Psoas muscle (tissue), 8 donors: ENCODE results near the gene ZNF608. TPM values are rescaled to one million over a fixed set of nuclear protein-coding genes. Genes with fewer than 3 reads are reported as not detected.

ENCODE experiments used
- ATAC-seq, 4 donors: fragments of 200-7000 bp; cut with Tn5 transposase; one replicate each; pipeline ENCODE4 v1.9.1; 2020; ENCODE audit warnings: moderate library complexity in 3 of 4, mild to moderate bottlenecking in 2 of 4
- DNase-seq, 2 donors: peaks; one replicate each; pipeline ENCODE4 v3.0.0-alpha.2; 2020
- H3K27ac ChIP-seq: fragments of 200-600 bp; one replicate; pipeline ENCODE4 v1.8.0; 2022
- H3K27me3 ChIP-seq, 3 donors: fragments of 200-600 bp in 1 of 3; one replicate each; pipeline versions ENCODE4 v1.6.1 to v1.8.0; 2013 to 2022; ENCODE audit warnings: low read length in 2 of 3, mild to moderate bottlenecking in 2 of 3, moderate library complexity in 1 of 3; ENCODE audit not compliant: insufficient read depth in 3 of 3
- H3K36me3 ChIP-seq, 2 donors: fragments of 200-600 bp in 1 of 2; one replicate each; pipeline versions ENCODE4 v1.6.1 to v1.8.0; 2013 to 2022; ENCODE audit warnings: low read depth in 1 of 2, mild to moderate bottlenecking in 1 of 2, moderate library complexity in 1 of 2; ENCODE audit not compliant: insufficient read depth in 1 of 2
- H3K4me1 ChIP-seq: fragments of 200-600 bp; one replicate; pipeline ENCODE4 v1.8.0; 2022
- H3K4me3 ChIP-seq: fragments of 200-600 bp; one replicate; pipeline ENCODE4 v1.8.0; 2022; ENCODE audit warnings: mild to moderate bottlenecking
- H3K9me3 ChIP-seq: fragments of 200-600 bp; one replicate; pipeline ENCODE4 v1.8.0; 2022
- CTCF ChIP-seq: fragments of 200-600 bp; IDR thresholded peaks from one replicate; pipeline ENCODE4 v1.8.0; 2022; ENCODE audit warnings: antibody characterized with exemption
- WGBS, 3 donors: extraction: QIAGEN DNeasy Blood & Tissue Kit; methylation state at CpG; one replicate each; pipeline versions ENCODE4 v1.1.6 to v1.1.7; 2013; 5-methylcytosine and 5-hydroxymethylcytosine counted together
- intact Hi-C, 2 donors: fragments of 100-400 bp; cut with DNase I; formaldehyde crosslinking; loops; one replicate each; pipeline versions ENCODE4 v1.11.0 to v1.14.2; 2022
- polyA plus RNA-seq, 3 donors: library from polyadenylated mRNA; stranded (reverse); fragments of 200-250 nt; gene quantifications; one replicate each; pipeline ENCODE4 v1.2.3, GENCODE V29; 2013
- total RNA-seq, 4 donors: library from RNA; stranded (reverse); fragmentation: NEBNext Ultra II Directional in 2 of 4; extraction: Animal tissue kit (Norgen Biotek cat#: 25700) in 2 of 4; gene quantifications; one replicate each; pipeline versions ENCODE4 v1.2.1 to v1.2.4, GENCODE V29; 2021 to 2023
- donor health status: healthy with polysubstance abuse.
- donor health status: DM: no; HTN: no; CAD: no; lungs with moderate emphysema.
- donor health status: Bipolar disorder and iron deficiency.
- donor health status: healthy.
- donor health status: DM: yes; HTN: yes; CAD: no.
- donor health status: DM: no; HTN: no; CAD: no.
- donor health status: DM: no; HTN: no; CAD: no.
- donor health status: DM: yes; HTN: yes; CAD: no.

ZNF608 gene
- total and polyA plus RNA-seq, 7 donors, result 1.6 to 11.7 (median 9.0) TPM

- intact Hi-C loops, result no loop called here
- Histone ChIP-seq H3K27ac (peak overlapping the region; percentile 51), H3K27me3 (no peaks in the 10 kb centered on the region), H3K36me3 (no peaks in the 10 kb centered on the region), H3K4me3 (peak overlapping the region; percentile 47), H3K9me3 (no peaks in the 10 kb centered on the region), H3K4me1 (peaks cover 82% of the 10 kb centered on the region)
- 42 to 55% (median 45%) methylated on average over 9 of the region's 9 CpGs for WGBS, 3 donors
- no peak for ATAC-seq
- DNase-seq, result no peak
- TF ChIP-seq CTCF, result peak; percentile 19
Measured at GRCh38 chr5:124738681-124739633, 7.5 kb downstream of the ZNF608 start.

GRCh38 chr5:124737651-124738050 lies 8.8 kb downstream of the ZNF608 start:
- no peak for DNase-seq
- Histone ChIP-seq H3K36me3 (no peaks in the 10 kb centered on the region), H3K27me3 (no peaks in the 10 kb centered on the region), H3K9me3 (no peaks in the 10 kb centered on the region), H3K27ac (no peak overlapping the region), H3K4me1 (peaks cover 79% of the 10 kb centered on the region), H3K4me3 (no peak overlapping the region)
- 90 to 96% (median 93%) methylated on average over 1 of the region's 1 CpG for WGBS, 3 donors
- no peak for ATAC-seq
- intact Hi-C loops, result no loop called here
- no peak for TF ChIP-seq CTCF

DNA sequence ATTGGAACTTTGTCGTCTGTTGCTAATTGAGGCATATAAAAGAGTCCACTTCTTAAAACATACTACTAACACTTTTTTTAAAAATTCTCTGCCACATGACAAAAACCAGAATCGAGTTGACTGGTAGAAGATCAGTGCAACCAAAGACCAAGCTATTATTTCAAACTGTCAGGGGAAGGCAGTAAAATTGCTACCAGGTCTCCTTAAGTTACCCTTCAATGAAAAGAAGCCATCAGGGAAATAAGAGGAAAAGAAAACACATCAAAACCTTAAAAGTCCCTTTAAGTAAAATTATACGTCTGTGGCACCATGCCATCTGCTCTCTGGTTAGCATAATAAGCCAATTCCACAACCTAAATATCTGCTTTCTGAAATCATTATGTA lies 9.6 kb downstream of the ZNF608 start:
- 36 to 59% (median 39%) methylated on average over 3 of the region's 3 CpGs for WGBS, 3 donors
- Histone ChIP-seq H3K27ac (peak overlapping the region; percentile 56), H3K4me1 (peaks cover 71% of the 10 kb centered on the region)

DNA sequence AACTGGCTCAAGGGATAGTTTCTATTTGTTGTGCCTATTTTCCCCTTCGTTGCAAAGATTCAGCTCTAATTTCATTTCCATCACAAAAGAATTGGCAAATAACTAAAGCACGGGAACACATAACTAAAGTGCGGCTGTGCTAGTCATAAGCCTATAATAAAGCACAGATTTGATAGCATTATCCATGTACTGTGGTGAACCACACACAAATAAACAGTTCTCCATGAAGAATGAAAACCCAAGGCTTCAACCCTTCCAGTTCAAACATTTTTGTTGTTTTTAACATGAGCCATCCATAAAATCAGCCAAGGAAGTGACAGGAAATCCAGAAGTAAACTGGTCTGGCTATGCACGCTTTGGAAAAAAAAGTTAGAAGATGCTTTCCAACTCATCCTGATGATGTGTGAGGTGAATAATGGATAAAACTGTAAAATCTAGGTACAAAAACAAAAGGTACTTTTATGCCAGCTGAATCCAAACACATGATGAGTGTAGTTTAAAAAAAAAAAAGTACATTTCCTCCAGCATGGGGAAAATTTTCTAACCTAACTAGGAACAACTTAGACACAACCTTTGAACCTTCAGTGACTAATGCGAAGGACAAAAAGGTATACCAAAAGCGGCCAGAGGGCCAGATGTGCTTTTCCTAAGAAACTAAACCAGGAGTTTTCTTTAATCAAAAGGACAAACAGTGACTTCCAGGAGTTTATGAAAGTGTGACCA lies 10.2 kb downstream of the ZNF608 start:
- ATAC-seq (peak in 3 of 4 donors; percentile 46 to 77 (median 66)), DNase-seq (no peak)
- no peak for TF ChIP-seq CTCF
- H3K4me3 ChIP-seq, result peak overlapping the region; percentile 57
- no peaks in the 10 kb centered on the region for H3K9me3 ChIP-seq
- no peaks in the 10 kb centered on the region for H3K27me3 ChIP-seq
- H3K4me1 ChIP-seq, result peaks cover 65% of the 10 kb centered on the region
- WGBS, 3 donors, result 39 to 50% (median 42%) methylated on average over 6 of the region's 6 CpGs
- H3K27ac ChIP-seq, result peak overlapping the region; percentile 56
- intact Hi-C loops, result no loop called here
- no peaks in the 10 kb centered on the region for H3K36me3 ChIP-seq

More for the DNA sequence above, 9.6 kb downstream of the ZNF608 start:
- TF ChIP-seq CTCF, result no peak
- DNase-seq (no peak), ATAC-seq (no peak)
- intact Hi-C loops, result no loop called here
- Histone ChIP-seq H3K9me3 (no peaks in the 10 kb centered on the region), H3K4me3 (no peak overlapping the region), H3K27me3 (no peaks in the 10 kb centered on the region), H3K36me3 (no peaks in the 10 kb centered on the region)
